ENCODE results near the gene DUOXA1. TPM values are rescaled to one million over a fixed set of nuclear protein-coding genes. Genes with fewer than 3 reads are reported as not detected.

The DUOXA1 gene
- total RNA-seq, result 0.29 and 0.36 TPM in 2 replicates

- no peak within 1 kb of the TSS for H3K27ac ChIP-seq (ENCODE audit: low read depth, low read length)
- no peaks in the 10 kb centered on the region for H3K36me3 ChIP-seq (ENCODE audit: insufficient read depth, low read length)
- DNase-seq (ENCODE audit: insufficient read length, low spot score, missing footprints), result peak; percentile 88
- no peaks in the 10 kb centered on the region for H3K4me1 ChIP-seq (ENCODE audit: insufficient read depth, low read length)
- H3K9me3 ChIP-seq (ENCODE audit: low read depth, low read length), result no peaks in the 10 kb centered on the region
- H2AFZ ChIP-seq (ENCODE audit: low read length), result peak within 1 kb of the TSS; percentile 26
- H3K4me2 ChIP-seq (ENCODE audit: insufficient read depth, low read length), result peak within 1 kb of the TSS; percentile 19
- H4K20me1 ChIP-seq (ENCODE audit: insufficient read depth, low read length), result no peaks in the 10 kb centered on the region
- H3K4me3 ChIP-seq (ENCODE audit: insufficient read depth, low read length), result no peak within 1 kb of the TSS
- TF ChIP-seq, protein P1, sequence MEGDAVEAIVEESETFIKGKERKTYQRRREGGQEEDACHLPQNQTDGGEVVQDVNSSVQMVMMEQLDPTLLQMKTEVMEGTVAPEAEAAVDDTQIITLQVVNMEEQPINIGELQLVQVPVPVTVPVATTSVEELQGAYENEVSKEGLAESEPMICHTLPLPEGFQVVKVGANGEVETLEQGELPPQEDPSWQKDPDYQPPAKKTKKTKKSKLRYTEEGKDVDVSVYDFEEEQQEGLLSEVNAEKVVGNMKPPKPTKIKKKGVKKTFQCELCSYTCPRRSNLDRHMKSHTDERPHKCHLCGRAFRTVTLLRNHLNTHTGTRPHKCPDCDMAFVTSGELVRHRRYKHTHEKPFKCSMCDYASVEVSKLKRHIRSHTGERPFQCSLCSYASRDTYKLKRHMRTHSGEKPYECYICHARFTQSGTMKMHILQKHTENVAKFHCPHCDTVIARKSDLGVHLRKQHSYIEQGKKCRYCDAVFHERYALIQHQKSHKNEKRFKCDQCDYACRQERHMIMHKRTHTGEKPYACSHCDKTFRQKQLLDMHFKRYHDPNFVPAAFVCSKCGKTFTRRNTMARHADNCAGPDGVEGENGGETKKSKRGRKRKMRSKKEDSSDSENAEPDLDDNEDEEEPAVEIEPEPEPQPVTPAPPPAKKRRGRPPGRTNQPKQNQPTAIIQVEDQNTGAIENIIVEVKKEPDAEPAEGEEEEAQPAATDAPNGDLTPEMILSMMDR (IDR thresholded peaks at IDR 0.05; ENCODE audit: extremely low read depth, low read depth, low read length), result no peak
- peaks cover 78% of the 10 kb centered on the region for H3K27me3 ChIP-seq (ENCODE audit: insufficient read depth, low read length)
- no peaks in the 10 kb centered on the region for H3K79me2 ChIP-seq (ENCODE audit: insufficient read depth, low read length)
These were observed at the start of gene DUOXA1, which contains the start of gene DUOX1 for GRCh38 chr15:45129651-45130129. DUOXA1 (minus strand) TSS chr15:45129879; CDS start chr15:45123014, 6,865 bp downstream. DUOX1 (plus strand) TSS chr15:45129994; CDS start chr15:45131967, 1,973 bp downstream.

DNA sequence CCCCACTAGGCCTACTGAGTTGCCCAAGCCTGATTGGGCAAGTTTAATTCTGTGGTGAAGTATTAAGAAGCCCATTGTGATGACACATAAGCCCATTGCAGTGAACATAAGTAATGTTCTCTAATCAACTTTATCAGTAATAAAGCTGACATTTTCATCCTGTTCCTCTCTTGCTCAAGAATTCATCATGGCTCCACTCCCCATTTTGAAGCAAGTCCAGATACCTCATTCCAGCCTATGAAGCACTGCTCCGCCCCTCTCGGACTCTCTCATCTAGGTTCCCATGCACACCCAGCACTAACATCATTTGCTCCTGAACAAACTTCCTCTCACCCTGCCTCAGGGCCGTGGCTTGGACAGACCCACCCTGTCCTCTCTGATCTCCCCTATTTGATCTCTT lies 47.6 kb upstream of the DUOXA1 start:
- no peaks in the 10 kb centered on the region for H3K36me3 ChIP-seq (ENCODE audit: insufficient read depth, low read length)
- DNase-seq (ENCODE audit: insufficient read length, low spot score, missing footprints), result peak; percentile 72
- H3K4me2 ChIP-seq (ENCODE audit: insufficient read depth, low read length), result no peak overlapping the region
- H3K27me3 ChIP-seq (ENCODE audit: insufficient read depth, low read length), result no peaks in the 10 kb centered on the region
- H3K4me3 ChIP-seq (ENCODE audit: insufficient read depth, low read length), result no peak overlapping the region
- H3K79me2 ChIP-seq (ENCODE audit: insufficient read depth, low read length), result no peaks in the 10 kb centered on the region
- peaks cover 2% of the 10 kb centered on the region for H4K20me1 ChIP-seq (ENCODE audit: insufficient read depth, low read length)
- no peak overlapping the region for H2AFZ ChIP-seq (ENCODE audit: low read length)
- H3K4me1 ChIP-seq (ENCODE audit: insufficient read depth, low read length), result no peaks in the 10 kb centered on the region
- no peak overlapping the region for H3K27ac ChIP-seq (ENCODE audit: low read depth, low read length)
- H3K9me3 ChIP-seq (ENCODE audit: low read depth, low read length), result no peaks in the 10 kb centered on the region
- TF ChIP-seq, protein P1 (IDR thresholded peaks at IDR 0.05; ENCODE audit: extremely low read depth, low read depth, low read length), result no peak

- no peak overlapping the region for H3K4me2 ChIP-seq (ENCODE audit: insufficient read depth, low read length)
- no peaks in the 10 kb centered on the region for H3K4me1 ChIP-seq (ENCODE audit: insufficient read depth, low read length)
- TF ChIP-seq, protein P1 (IDR thresholded peaks at IDR 0.05; ENCODE audit: extremely low read depth, low read depth, low read length), result no peak
- no peaks in the 10 kb centered on the region for H3K36me3 ChIP-seq (ENCODE audit: insufficient read depth, low read length)
- no peaks in the 10 kb centered on the region for H4K20me1 ChIP-seq (ENCODE audit: insufficient read depth, low read length)
- H3K27ac ChIP-seq (ENCODE audit: low read depth, low read length), result no peak overlapping the region
- no peaks in the 10 kb centered on the region for H3K79me2 ChIP-seq (ENCODE audit: insufficient read depth, low read length)
- DNase-seq (ENCODE audit: insufficient read length, low spot score, missing footprints), result peak; percentile 69
- no peaks in the 10 kb centered on the region for H3K27me3 ChIP-seq (ENCODE audit: insufficient read depth, low read length)
- no peak overlapping the region for H2AFZ ChIP-seq (ENCODE audit: low read length)
- no peak overlapping the region for H3K4me3 ChIP-seq (ENCODE audit: insufficient read depth, low read length)
- H3K9me3 ChIP-seq (ENCODE audit: low read depth, low read length), result no peaks in the 10 kb centered on the region
These were observed 44.9 kb upstream of the DUOXA1 start for GRCh38 chr15:45174577-45174976.

DNA sequence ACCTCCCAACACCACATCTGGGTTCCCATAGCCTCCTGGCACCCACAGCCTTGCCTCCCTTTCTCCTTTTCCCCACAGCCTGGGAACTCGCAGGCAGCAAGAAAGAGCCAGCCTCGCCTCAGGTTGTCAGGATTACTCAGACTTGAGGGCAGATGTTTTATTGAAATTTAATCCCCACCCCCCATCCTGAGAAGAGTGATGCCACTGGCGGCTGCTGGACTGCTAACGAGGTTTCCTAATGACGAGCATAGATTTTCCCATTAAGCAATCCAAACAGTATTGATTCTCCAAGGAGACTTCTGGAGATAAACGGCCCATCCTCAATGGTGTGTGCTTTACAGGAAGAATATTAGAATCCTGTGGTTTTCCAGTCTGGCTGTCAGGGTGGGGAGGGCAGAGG lies 44.4 kb upstream of the DUOXA1 start:
- no peaks in the 10 kb centered on the region for H3K4me1 ChIP-seq (ENCODE audit: insufficient read depth, low read length)
- no peaks in the 10 kb centered on the region for H4K20me1 ChIP-seq (ENCODE audit: insufficient read depth, low read length)
- H3K4me3 ChIP-seq (ENCODE audit: insufficient read depth, low read length), result no peak overlapping the region
- H3K27me3 ChIP-seq (ENCODE audit: insufficient read depth, low read length), result no peaks in the 10 kb centered on the region
- no peak overlapping the region for H3K27ac ChIP-seq (ENCODE audit: low read depth, low read length)
- TF ChIP-seq, protein P1 (IDR thresholded peaks at IDR 0.05; ENCODE audit: extremely low read depth, low read depth, low read length), result no peak
- no peaks in the 10 kb centered on the region for H3K36me3 ChIP-seq (ENCODE audit: insufficient read depth, low read length)
- H3K9me3 ChIP-seq (ENCODE audit: low read depth, low read length), result no peaks in the 10 kb centered on the region
- no peak overlapping the region for H2AFZ ChIP-seq (ENCODE audit: low read length)
- H3K4me2 ChIP-seq (ENCODE audit: insufficient read depth, low read length), result no peak overlapping the region
- DNase-seq (ENCODE audit: insufficient read length, low spot score, missing footprints), result no peak
- H3K79me2 ChIP-seq (ENCODE audit: insufficient read depth, low read length), result no peaks in the 10 kb centered on the region
